SH-SY5Y (cell line): Measurements from ENCODE around the gene PLXDC2.

Source experiments
- GATA2 ChIP-seq: IDR thresholded peaks from 2 replicates; pipeline ENCODE4 v1.6.1; 2011; ENCODE audit warnings: mild to moderate bottlenecking, low read depth, low read length
- GATA3 ChIP-seq: IDR thresholded peaks from 2 replicates; pipeline ENCODE4 v1.6.1; 2011; ENCODE audit warnings: low read depth, mild to moderate bottlenecking, low read length, moderate library complexity

- TF ChIP-seq GATA2 (no peak), GATA3 (no peak)
Observed at GRCh38 chr10:19941206-19941880, 125.1 kb downstream of the PLXDC2 start.
